Glomerular endothelial cell (primary cell): Measurements from ENCODE around the gene CDK8. TPM values are rescaled to one million over a fixed set of nuclear protein-coding genes. Genes with fewer than 3 reads are reported as not detected.

ENCODE experiments used
- DNase-seq: peaks from one replicate; pipeline ENCODE4 v3.0.0-alpha.2; 2011; ENCODE audit warnings: low read depth, low spot score; ENCODE audit errors: extremely low read depth
- total RNA-seq: library from RNA; depleted of rRNA; stranded (reverse); fragments of >200 nt; gene quantifications from 2 replicates; pipeline ENCODE4 v1.2.3, GENCODE V29; 2015

The CDK8 gene
- total RNA-seq = 17.0 and 18.1 TPM in 2 replicates

- peak; percentile 36 for DNase-seq
Observed at GRCh38 chr13:26253787-26254582, at the start of gene CDK8. CDK8 (plus strand) TSS chr13:26254129; CDS start chr13:26254642, 513 bp downstream.

GRCh38 chr13:26208287-26208686 is 45.6 kb upstream of the CDK8 start:
- DNase-seq = no peak

GRCh38 chr13:26213345-26213744 is 40.6 kb upstream of the CDK8 start:
- DNase-seq = no peak

- no peak for DNase-seq
Observed at GRCh38 chr13:26213982-26214381, 39.9 kb upstream of the CDK8 start.

DNA sequence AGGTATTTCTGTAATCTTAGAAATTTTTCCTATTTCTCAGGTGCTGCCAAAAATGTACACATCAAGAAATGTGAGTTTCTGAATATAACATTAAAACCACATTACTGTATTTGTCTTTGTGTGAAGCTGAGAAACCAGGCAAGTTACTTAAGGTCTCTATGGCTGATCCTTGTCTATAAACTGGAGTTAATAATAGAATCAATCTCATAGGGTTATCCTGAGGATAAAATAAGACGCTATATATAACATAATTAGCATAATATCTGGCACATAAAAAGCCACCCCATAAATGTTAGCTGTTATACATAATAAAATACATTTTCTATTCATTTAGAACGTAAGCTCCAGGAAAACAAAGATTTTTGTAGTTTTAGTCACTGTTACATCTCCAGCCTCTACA is 37.9 kb upstream of the CDK8 start:
- DNase-seq = no peak

DNA sequence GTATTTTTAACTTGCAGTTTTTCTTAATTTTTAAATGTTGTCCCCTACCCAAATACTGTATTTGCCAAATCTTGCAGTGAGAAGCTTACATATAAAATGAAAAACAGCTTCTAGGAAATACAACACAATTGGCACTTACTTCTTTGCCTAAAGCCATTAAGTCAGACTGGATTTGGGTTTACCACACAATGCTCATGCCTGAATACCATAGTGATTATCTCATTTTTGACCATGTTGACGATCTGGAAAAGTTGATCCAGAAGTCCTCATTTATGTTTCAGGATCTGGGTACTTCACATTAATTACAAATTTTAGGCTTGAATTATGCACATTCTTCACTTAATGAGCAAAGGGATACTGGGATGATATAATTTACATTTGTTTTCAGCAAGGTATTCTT is 34.2 kb upstream of the CDK8 start:
- no peak for DNase-seq

- DNase-seq = peak; percentile 7
Observed at GRCh38 chr13:26220575-26220974, 33.4 kb upstream of the CDK8 start.

DNA sequence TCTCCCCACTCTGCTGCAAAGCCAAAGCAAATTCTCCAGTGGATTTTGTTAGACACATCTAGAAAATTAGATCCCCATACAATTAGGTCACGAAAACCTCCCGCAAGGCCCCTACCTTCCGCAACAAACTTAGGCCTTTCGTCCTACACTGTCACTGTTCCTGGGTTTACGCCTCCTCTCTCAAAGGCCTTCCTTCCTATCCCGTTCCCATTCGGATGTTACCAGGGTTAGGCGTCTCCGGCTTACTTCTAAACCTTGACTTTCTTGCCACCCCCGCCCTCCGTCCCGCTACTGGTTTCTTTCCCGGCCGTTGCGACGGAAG is 32.6 kb upstream of the CDK8 start:
- DNase-seq = no peak

DNA sequence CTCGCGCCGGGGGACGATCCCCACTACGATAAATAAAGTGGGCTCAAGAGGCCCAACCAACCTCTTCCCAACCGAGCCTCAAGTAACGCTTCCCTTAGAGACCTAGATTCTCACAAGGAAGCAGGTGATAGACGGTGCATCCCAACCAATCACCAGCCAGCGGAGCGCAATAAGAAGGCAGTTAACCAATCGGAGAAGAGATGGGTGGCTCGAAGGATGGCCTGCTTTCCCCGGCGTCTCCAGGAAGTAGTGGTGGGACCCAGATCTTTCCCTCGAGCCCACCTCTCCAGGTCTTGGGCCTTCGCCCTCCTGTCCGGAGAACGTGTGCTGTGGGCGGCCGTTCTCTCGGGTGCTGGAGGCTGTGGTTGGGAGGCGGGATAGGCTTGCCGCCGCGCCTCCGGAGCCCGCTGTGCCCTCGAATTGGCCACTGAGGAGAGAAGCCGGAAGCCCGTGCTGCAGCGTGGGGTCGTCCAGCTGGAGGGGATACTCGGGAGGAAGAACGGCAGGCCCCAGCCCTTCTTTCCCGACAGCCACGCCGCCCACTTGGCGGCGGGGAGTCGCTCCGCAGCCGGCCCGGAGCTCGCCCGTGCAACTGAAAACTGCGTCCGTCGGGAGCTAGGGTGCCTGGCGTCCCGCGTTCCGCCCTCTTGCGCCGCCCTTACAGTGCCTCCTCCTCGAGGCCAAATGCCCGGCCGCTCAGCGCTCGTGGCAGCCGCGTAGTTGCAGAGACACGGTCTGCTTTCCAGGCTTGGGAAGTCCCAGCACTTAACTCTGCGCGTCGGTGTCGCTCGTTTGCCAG is 32.0 kb upstream of the CDK8 start, which contains the start of gene RNF6:
Gene RNF6, minus strand, starts transcription at position 594 of the 799 bp plus-strand sequence. CDS start 2,665 bp downstream, outside the sequence.
- DNase-seq = peak; percentile 98

DNA sequence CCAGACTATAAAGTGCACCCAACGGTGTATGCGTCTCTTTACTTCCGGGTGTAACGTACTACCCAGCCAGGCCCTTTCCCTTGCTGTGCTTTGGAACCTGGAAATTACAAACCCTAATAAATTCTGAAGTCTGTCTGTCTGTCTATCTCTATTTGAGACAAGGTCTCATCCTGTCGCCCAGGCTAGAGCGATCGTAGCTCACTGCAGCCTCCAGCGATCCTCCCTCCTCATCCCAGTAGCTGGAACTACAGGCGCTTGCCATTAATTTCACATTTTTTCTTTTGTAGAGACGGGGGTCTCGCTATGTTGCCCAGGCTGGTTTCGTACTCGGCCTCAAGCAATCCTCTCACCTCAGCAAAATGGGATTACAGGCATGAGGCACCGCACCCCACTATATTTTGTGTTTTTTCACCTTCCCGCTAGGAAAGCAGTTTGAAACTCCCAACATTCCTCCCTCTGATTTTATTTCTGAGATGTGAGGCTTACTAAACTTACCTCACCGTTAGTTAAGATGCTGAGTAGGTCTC is 31.3 kb upstream of the CDK8 start:
- peak; percentile 27 for DNase-seq

GRCh38 chr13:26225896-26226617 is 27.9 kb upstream of the CDK8 start:
- DNase-seq = no peak

- no peak for DNase-seq
Observed at GRCh38 chr13:26227166-26227971, 26.6 kb upstream of the CDK8 start.

DNA sequence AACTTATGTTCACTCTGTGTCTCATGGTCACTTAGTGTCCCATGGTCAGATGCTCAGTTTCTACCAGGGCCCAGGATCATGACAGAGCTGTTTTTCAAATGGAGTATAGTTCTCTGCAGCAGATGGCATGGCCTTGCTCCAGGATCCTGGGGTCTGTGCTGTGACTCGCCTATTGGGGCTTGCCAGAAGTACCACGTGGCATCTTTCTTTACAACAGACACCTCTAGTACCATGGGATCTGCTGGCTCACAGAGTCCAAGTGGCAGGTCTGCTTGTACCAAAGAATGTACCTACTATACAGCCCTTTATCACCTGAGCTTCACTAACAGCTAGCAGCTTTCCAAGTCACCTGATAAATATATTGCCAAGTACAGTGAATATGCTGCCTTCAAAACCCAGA is 25.8 kb upstream of the CDK8 start:
- no peak for DNase-seq

GRCh38 chr13:26229080-26229615 is 24.8 kb upstream of the CDK8 start:
- no peak for DNase-seq

DNA sequence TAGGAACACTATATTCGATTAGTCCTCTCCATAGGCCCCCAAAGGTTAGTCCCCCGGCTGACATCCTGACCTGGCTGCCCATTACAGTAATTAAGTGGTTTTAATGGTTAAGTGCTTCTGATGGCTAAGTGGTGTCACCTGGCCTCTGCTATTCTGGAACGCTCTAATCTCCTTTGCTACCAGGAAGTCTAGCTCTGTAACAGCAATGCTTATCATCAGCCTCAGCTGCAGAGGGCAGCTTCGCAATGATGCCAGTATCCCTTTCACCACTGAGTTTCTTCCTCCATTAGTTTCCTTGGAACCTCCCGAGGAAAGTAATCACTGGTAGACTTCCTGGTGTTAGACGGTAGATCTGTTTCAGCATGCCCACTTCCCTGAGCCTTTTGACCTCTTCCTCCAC is 23.2 kb upstream of the CDK8 start:
- DNase-seq = no peak

DNA sequence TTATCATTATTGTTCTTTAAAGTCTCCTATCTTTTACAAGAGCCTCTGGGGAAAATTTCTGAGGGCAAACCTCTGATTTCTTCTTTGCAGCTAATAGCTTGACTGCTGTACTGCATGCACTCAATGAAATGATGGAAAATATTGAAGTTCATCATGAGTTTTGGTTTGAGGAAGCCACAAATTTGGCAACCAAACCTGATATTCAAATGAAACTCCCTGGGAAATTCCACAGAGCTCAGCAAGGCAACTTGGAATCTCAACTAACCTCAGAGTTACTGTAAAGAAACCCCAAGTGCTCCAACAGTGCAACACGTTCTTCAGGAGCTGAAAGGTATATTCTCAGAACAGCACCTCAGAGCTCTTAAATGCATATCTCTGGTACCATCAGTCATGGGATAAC is 17.6 kb upstream of the CDK8 start:
- no peak for DNase-seq

DNA sequence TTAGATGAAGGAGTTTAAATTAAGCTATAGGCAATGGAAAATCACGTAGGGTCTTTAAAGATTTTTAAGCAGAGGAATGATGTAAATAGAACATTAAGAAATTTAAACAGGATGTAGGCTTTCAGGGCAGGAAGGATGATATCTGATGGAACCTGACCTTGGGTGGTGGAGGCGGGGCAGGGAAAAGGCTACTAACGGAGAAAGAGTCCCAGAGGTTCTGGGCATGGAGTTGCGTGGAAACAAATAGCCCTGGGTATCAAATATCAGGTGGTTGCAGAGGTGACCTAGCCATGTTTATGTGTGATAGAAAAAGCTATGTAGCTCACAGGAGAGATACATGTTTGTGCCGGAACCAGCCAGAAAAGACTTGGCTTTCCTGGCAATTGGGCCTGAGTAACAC is 7.8 kb upstream of the CDK8 start:
- no peak for DNase-seq

DNA sequence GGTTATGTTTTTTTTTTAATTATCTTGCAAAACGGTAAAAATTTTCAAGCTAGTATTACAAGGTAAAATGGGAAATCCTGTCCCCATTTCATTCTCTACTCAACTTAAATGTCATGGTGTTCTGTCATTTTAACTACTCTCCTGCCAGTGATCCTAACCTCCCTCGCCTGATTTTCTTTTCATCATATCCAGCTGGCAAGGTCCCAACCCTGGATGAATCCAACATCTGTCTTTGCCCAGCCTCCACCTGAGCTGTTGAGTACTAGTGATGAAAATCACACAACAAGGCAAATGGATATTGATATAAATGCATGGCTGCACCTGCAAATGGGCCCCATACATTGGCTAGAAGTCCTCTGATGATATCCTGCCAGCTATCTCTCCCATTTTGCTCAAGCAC is 6.9 kb upstream of the CDK8 start:
- DNase-seq = no peak

GRCh38 chr13:26247608-26248007 is 6.3 kb upstream of the CDK8 start:
- no peak for DNase-seq

DNA sequence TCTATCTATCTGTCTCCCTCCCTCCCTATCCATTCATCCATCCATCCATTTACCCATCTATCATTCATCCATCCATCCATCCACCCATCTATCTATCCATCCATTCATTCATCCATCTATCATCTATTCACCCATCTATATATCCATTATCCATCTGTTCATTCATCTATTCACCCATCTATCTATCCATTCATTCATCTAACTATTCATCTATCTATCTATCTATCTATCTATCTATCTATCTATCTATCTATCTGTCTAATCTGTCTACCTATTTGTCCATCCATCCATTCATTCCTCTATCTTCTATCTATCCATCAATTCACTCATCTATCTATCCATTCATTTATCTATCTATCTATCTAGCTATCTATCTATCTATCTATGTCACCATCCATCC is 4.4 kb upstream of the CDK8 start:
- DNase-seq = no peak
